H9 (cell line): ENCODE data around the gene CLASP2. TPM values are rescaled to one million over a fixed set of nuclear protein-coding genes. Genes with fewer than 3 reads are reported as not detected.

Source experiments
- DNase-seq: peaks from one replicate; pipeline ENCODE4 v3.0.0-alpha.2; 2017
- H2AFZ ChIP-seq: one replicate; pipeline ENCODE4 v1.6.1; 2013; ENCODE audit warnings: mild to moderate bottlenecking, low read length, control low read depth, moderate library complexity
- H2AK5ac ChIP-seq: 2 replicates; pipeline ENCODE4 v1.6.1; 2013; ENCODE audit warnings: low read length, control low read depth, mixed read lengths; ENCODE audit not compliant: insufficient read length
- H2BK120ac ChIP-seq: one replicate; pipeline ENCODE4 v1.6.1; 2013; ENCODE audit warnings: low read depth, mild to moderate bottlenecking, low read length, control low read depth, inconsistent platforms; ENCODE audit not compliant: poor library complexity, severe bottlenecking
- H2BK12ac ChIP-seq: 2 replicates; pipeline ENCODE4 v1.6.1; 2013; ENCODE audit warnings: low read length, control low read depth, mixed read lengths, low read depth; ENCODE audit not compliant: insufficient read length
- H2BK15ac ChIP-seq: 2 replicates; pipeline ENCODE4 v1.6.1; 2013; ENCODE audit warnings: low read depth, low read length, control low read depth
- H2BK20ac ChIP-seq: one replicate; pipeline ENCODE4 v1.6.1; 2013; ENCODE audit warnings: low read depth, mild to moderate bottlenecking, low read length, control low read depth, inconsistent platforms; ENCODE audit not compliant: poor library complexity, severe bottlenecking
- H2BK5ac ChIP-seq: 2 replicates; pipeline ENCODE4 v1.6.1; 2013; ENCODE audit warnings: low read length, control low read depth, mixed read lengths; ENCODE audit not compliant: insufficient read length
- H3K14ac ChIP-seq: 2 replicates; pipeline ENCODE4 v1.6.1; 2013; ENCODE audit warnings: low read length, control low read depth; ENCODE audit not compliant: insufficient read depth
- H3K18ac ChIP-seq: 2 replicates; pipeline ENCODE4 v1.6.1; 2013; ENCODE audit warnings: low read depth, mild to moderate bottlenecking, mixed read lengths, low read length, control low read depth; ENCODE audit not compliant: insufficient read length
- H3K23ac ChIP-seq: 2 replicates; pipeline ENCODE4 v1.6.1; 2013; ENCODE audit warnings: low read length, control low read depth, mixed read lengths, low read depth; ENCODE audit not compliant: insufficient read length
- H3K23me2 ChIP-seq: 2 replicates; pipeline ENCODE4 v1.6.1; 2013; ENCODE audit warnings: low read depth, mild to moderate bottlenecking, mixed read lengths, low read length, control low read depth; ENCODE audit not compliant: insufficient read length, poor library complexity, severe bottlenecking
- H3K27ac ChIP-seq: 2 replicates; pipeline ENCODE4 v1.5.1; 2013; ENCODE audit warnings: low read length, control low read depth, mixed read lengths, low read depth; ENCODE audit not compliant: insufficient read length
- H3K27me3 ChIP-seq: 2 replicates; pipeline ENCODE4 v1.6.1; 2013; ENCODE audit warnings: low read length, control low read depth, inconsistent platforms; ENCODE audit not compliant: insufficient read depth
- H3K4ac ChIP-seq: 2 replicates; pipeline ENCODE4 v1.6.1; 2013; ENCODE audit warnings: low read depth, mild to moderate bottlenecking, control low read depth, inconsistent platforms, low read length, moderate library complexity
- H3K4me1 ChIP-seq: 2 replicates; pipeline ENCODE4 v1.6.1; 2013; ENCODE audit warnings: low read length, control low read depth, inconsistent platforms; ENCODE audit not compliant: insufficient read depth
- H3K4me2 ChIP-seq: 2 replicates; pipeline ENCODE4 v1.6.1; 2013; ENCODE audit warnings: low read length, control low read depth, mixed read lengths; ENCODE audit not compliant: insufficient read length, insufficient read depth
- H3K56ac ChIP-seq: 2 replicates; pipeline ENCODE4 v1.6.1; 2013; ENCODE audit warnings: low read depth, mild to moderate bottlenecking, mixed read lengths, low read length, control low read depth; ENCODE audit not compliant: insufficient read length
- H3K79me1 ChIP-seq: 2 replicates; pipeline ENCODE4 v1.6.1; 2013; ENCODE audit warnings: low read depth, mild to moderate bottlenecking, moderate library complexity, low read length, control low read depth, inconsistent platforms; ENCODE audit not compliant: insufficient read depth, poor library complexity, severe bottlenecking
- H3K79me2 ChIP-seq: 2 replicates; pipeline ENCODE4 v1.6.1; 2013; ENCODE audit warnings: low read length, control low read depth, inconsistent platforms; ENCODE audit not compliant: insufficient read depth
- H3K9ac ChIP-seq: 2 replicates; pipeline ENCODE4 v1.6.1; 2013; ENCODE audit warnings: low read length, control low read depth, mixed read lengths; ENCODE audit not compliant: insufficient read length; ENCODE audit errors: extremely low read depth
- H3K9me3 ChIP-seq: one replicate; pipeline ENCODE4 v1.6.1; 2013; ENCODE audit warnings: low read depth, low read length, inconsistent platforms; ENCODE audit not compliant: control insufficient read depth
- H3T11ph ChIP-seq: one replicate; pipeline ENCODE4 v1.6.1; 2013; ENCODE audit warnings: mild to moderate bottlenecking, low read length, control low read depth, inconsistent platforms
- H4K20me1 ChIP-seq: one replicate; pipeline ENCODE4 v1.6.1; 2013; ENCODE audit not compliant: control insufficient read depth, insufficient read length, insufficient read depth
- H4K5ac ChIP-seq: 2 replicates; pipeline ENCODE4 v1.6.1; 2013; ENCODE audit warnings: low read depth, mild to moderate bottlenecking, mixed read lengths, low read length, control low read depth; ENCODE audit not compliant: insufficient read length
- H4K8ac ChIP-seq: replicated peaks from 2 replicates; pipeline ENCODE4 v1.6.1; 2013; ENCODE audit warnings: low read length, control low read depth, mixed read lengths, low read depth; ENCODE audit not compliant: insufficient read length
- H4K91ac ChIP-seq: 2 replicates; pipeline ENCODE4 v1.6.1; 2013; ENCODE audit warnings: low read depth, mild to moderate bottlenecking, moderate library complexity, mixed read lengths, low read length, control low read depth; ENCODE audit not compliant: insufficient read length
- H3K27ac Mint-ChIP-seq, 3 experiments: 2 replicates in 2 of 3; 3 replicates in 1 of 3; pipeline ENCODE4 v1.8.0; 2020 to 2021; ENCODE audit warnings: mixed read lengths in 3 of 3, mild to moderate bottlenecking in 1 of 3, moderate library complexity in 1 of 3
- H3K27me3 Mint-ChIP-seq: 2 replicates; pipeline ENCODE4 v1.8.0; 2021; ENCODE audit warnings: low read depth, mild to moderate bottlenecking, moderate library complexity, mixed read lengths
- H3K36me3 Mint-ChIP-seq, 3 experiments: 2 replicates in 2 of 3; 3 replicates in 1 of 3; pipeline ENCODE4 v1.8.0; 2020 to 2021; ENCODE audit warnings: low read depth in 3 of 3, mixed read lengths in 3 of 3; ENCODE audit not compliant: insufficient read depth in 1 of 3
- H3K4me1 Mint-ChIP-seq, 2 experiments: 2 replicates each; pipeline ENCODE4 v1.8.0; 2020; ENCODE audit warnings: mixed read lengths in 2 of 2
- H3K4me3 Mint-ChIP-seq, 2 experiments: 2 replicates in 1 of 2; 3 replicates in 1 of 2; pipeline ENCODE4 v1.8.0; 2020 to 2021; ENCODE audit warnings: mild to moderate bottlenecking in 2 of 2, mixed read lengths in 2 of 2, moderate library complexity in 1 of 2
- H3K9me3 Mint-ChIP-seq, 2 experiments: 2 replicates in 1 of 2; 3 replicates in 1 of 2; pipeline ENCODE4 v1.8.0; 2020; ENCODE audit warnings: mild to moderate bottlenecking in 2 of 2, mixed read lengths in 2 of 2, moderate library complexity in 1 of 2
- WGBS: extraction: QIAGEN DNeasy Blood & Tissue Kit; methylation state at CpG from one replicate; pipeline ENCODE4 v1.1.7; 2013; ENCODE audit warnings: missing lambda C conversion rate, low lambda C conversion rate, mixed read lengths; ENCODE audit not compliant: insufficient read length; ENCODE audit errors: extremely low coverage; 5-methylcytosine and 5-hydroxymethylcytosine counted together
- total RNA-seq: library from RNA; stranded (reverse); gene quantifications from 2 replicates; pipeline ENCODE4 v1.2.1, GENCODE V29; 2021
- TF ChIP-seq, protein P1 (sequence below): fragments of 200-600 bp; sonication (generic); conservative IDR thresholded peaks from 3 replicates; pipeline ENCODE4 v1.8.0; 2021; ENCODE audit warnings: antibody characterized with exemption, mild to moderate bottlenecking

Gene CLASP2
- total RNA-seq, 1 experiment from 2014 or later: 60.5 TPM

DNA sequence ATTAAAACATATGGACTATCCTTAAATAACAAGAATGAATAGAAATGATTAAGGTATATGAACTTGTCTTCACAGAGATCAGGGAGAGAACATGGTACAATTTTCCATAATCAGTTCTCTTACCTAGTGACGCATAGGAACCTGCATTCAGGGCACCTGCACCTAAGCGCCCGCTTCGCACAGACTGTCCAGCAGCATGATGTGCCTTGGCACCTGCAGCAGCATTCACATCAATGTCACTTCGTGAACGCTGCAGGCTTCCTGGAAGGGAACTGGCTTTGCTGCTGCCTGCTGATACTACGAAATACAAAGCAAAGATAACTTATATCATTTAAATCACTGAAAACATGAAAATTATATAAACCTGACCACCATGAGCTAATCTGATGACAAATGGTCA, 115.2 kb downstream of the CLASP2 start:
- Histone ChIP-seq H4K5ac (no peak overlapping the region), H2BK12ac (no peak overlapping the region), H3K27me3 (no peaks in the 10 kb centered on the region), H2AFZ (no peak overlapping the region), H3K14ac (no peak overlapping the region), H3K4me2 (no peak overlapping the region), H3K9me3 (no peaks in the 10 kb centered on the region), H3K9ac (no peak overlapping the region), H3K27ac (no peak overlapping the region), H4K20me1 (no peaks in the 10 kb centered on the region), H3K56ac (no peak overlapping the region), H3K18ac (no peak overlapping the region), H2BK5ac (no peak overlapping the region), H3K23me2 (no peaks in the 10 kb centered on the region), H3K4ac (no peak overlapping the region), H3K79me2 (no peaks in the 10 kb centered on the region), H3K79me1 (no peaks in the 10 kb centered on the region), H2BK20ac (no peak overlapping the region), H2AK5ac (no peak overlapping the region), H2BK120ac (no peak overlapping the region), H4K91ac (no peak overlapping the region), H2BK15ac (no peak overlapping the region), H4K8ac (no peak overlapping the region), H3K23ac (no peak overlapping the region), H3K4me1 (no peaks in the 10 kb centered on the region), H3T11ph (no peak overlapping the region)
- Mint-ChIP-seq H3K27ac (no peak overlapping the region), H3K27me3 (no peaks in the 10 kb centered on the region), H3K4me1 (no peaks in the 10 kb centered on the region), H3K36me3 (peaks cover 40 to 68% (median 68%) of the 10 kb centered on the region in 3 experiments), H3K9me3 (no peaks in the 10 kb centered on the region), H3K4me3 (no peak overlapping the region)
- no peak for DNase-seq
- no CpG with 5 or more reads among the region's 7 CpGs for WGBS
- TF ChIP-seq, protein P1, sequence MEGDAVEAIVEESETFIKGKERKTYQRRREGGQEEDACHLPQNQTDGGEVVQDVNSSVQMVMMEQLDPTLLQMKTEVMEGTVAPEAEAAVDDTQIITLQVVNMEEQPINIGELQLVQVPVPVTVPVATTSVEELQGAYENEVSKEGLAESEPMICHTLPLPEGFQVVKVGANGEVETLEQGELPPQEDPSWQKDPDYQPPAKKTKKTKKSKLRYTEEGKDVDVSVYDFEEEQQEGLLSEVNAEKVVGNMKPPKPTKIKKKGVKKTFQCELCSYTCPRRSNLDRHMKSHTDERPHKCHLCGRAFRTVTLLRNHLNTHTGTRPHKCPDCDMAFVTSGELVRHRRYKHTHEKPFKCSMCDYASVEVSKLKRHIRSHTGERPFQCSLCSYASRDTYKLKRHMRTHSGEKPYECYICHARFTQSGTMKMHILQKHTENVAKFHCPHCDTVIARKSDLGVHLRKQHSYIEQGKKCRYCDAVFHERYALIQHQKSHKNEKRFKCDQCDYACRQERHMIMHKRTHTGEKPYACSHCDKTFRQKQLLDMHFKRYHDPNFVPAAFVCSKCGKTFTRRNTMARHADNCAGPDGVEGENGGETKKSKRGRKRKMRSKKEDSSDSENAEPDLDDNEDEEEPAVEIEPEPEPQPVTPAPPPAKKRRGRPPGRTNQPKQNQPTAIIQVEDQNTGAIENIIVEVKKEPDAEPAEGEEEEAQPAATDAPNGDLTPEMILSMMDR: no peak
